Ovary (tissue), 9 donors: Measurements from ENCODE around the gene NBPF3. TPM values are rescaled to one million over a fixed set of nuclear protein-coding genes. Genes with fewer than 3 reads are reported as not detected.
"Not testable (repeated sequence)": the region's sequence is repeated elsewhere in the genome, so short reads cannot be mapped to it uniquely, and the experiment has no call there.

Experiments
- DNase-seq, 5 donors: peaks; one replicate each; pipeline ENCODE4 v3.0.0-alpha.2; 2019 to 2020
- H3K27ac ChIP-seq, 2 donors: fragments of 200-600 bp; one replicate each; pipeline versions ENCODE4 v1.5.1 to v1.8.0; 2019 to 2022
- H3K27me3 ChIP-seq: fragments of 200-600 bp; one replicate; pipeline ENCODE4 v1.8.0; 2022
- H3K36me3 ChIP-seq: fragments of 200-600 bp; sonication (generic); one replicate; pipeline ENCODE4 v1.5.1; 2019
- H3K4me1 ChIP-seq: one replicate; pipeline ENCODE4 v1.8.1; 2013; ENCODE audit warnings: mild to moderate bottlenecking, moderate library complexity; ENCODE audit not compliant: insufficient read depth
- H3K4me3 ChIP-seq: fragments of 200-600 bp; sonication (generic); one replicate; pipeline ENCODE4 v1.5.1; 2017
- H3K9me3 ChIP-seq, 2 donors: fragments of 200-600 bp in 1 of 2; sonication (generic) in 1 of 2; one replicate each; pipeline versions ENCODE4 v1.5.1 to v1.8.1; 2013 to 2019; ENCODE audit warnings: mild to moderate bottlenecking in 1 of 2, moderate library complexity in 1 of 2
- CTCF ChIP-seq, 3 donors: fragments of 450-650 bp in 2 of 3; fragments of 200-600 bp in 1 of 3; IDR thresholded peaks; one replicate each; pipeline versions ENCODE4 v1.5.1 to v1.8.0; 2016 to 2022; ENCODE audit warnings: antibody characterized with exemption in 3 of 3, mild to moderate bottlenecking in 1 of 3
- EP300 ChIP-seq: sonication (generic); formaldehyde crosslinking; IDR thresholded peaks from one replicate; pipeline ENCODE4 v1.6.1; 2017; ENCODE audit warnings: antibody characterized with exemption
- POLR2A ChIP-seq: fragments of 450-650 bp; IDR thresholded peaks from one replicate; pipeline ENCODE4 v1.6.1; 2017; ENCODE audit warnings: antibody characterized with exemption, mild to moderate bottlenecking, moderate library complexity
- WGBS, 3 donors: extraction: QIAGEN DNeasy Blood & Tissue Kit in 1 of 3; methylation state at CpG; one replicate each; pipeline versions ENCODE4 v1.1.5 to v1.1.7; 2013 to 2017; 5-methylcytosine and 5-hydroxymethylcytosine counted together
- intact Hi-C, 4 donors: fragments of 100-400 bp; cut with DNase I; formaldehyde crosslinking; loops; one replicate each; pipeline versions ENCODE4 v1.11.0 to v1.15.1; 2022 to 2023
- polyA plus RNA-seq, 2 donors: library from polyadenylated mRNA; stranded (reverse); fragments of 200-250 nt in 1 of 2; fragments of 350-450 nt in 1 of 2; fragmentation: Illumina TruSeq in 1 of 2; extraction: RNeasy Lipid Tissue Mini Kit (QIAGEN cat#74804) in 1 of 2; gene quantifications; one replicate each; pipeline ENCODE4 v1.2.3, GENCODE V29; 2013 to 2014
- total RNA-seq, 7 donors: library from RNA; depleted of rRNA in 2 of 7; stranded (reverse); fragments of >200 nt in 2 of 7; fragmentation: NEBNext Ultra II Directional in 3 of 7; extraction: Animal tissue kit (Norgen Biotek cat#: 25700) in 3 of 7; gene quantifications; one replicate each; pipeline versions ENCODE4 v1.1.0 to v1.2.4, GENCODE V29; 2016 to 2023
- donor health status: DM: no; HTN: no; CAD: no; lungs with moderate emphysema.
- donor health status: DM: no; HTN: no; CAD: no.
- donor health status: Bipolar disorder and iron deficiency.
- donor health status: DM: yes; HTN: yes; CAD: no.
- donor health status: DM: no; HTN: no; CAD: no.
- donor health status: DM: yes; HTN: yes; CAD: no.

The NBPF3 gene
- total and polyA plus RNA-seq, 9 donors, result 4.2 to 11.1 (median 8.8) TPM

DNA sequence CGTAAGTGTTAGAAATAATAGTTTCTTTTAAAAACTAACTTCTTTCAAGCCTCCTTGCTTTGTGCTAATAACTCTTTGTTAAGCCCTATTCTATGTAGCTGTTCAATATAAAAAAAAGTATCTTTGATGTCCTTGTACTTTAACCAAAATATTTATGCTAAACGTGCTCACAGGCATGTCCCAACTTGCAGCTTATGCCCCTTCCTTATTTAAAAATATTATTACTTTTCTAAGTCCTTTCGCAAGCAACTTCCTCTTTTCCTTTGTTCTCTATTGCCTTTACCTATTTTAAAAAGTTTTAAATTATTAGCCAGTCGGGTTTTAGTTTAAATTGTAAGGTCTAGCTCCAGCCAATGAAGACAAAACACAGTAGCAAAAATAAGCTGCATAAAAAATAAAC is 43.4 kb upstream of the NBPF3 start:
- intact Hi-C loops, result no loop called here
- DNase-seq, result no peak
- H3K4me3 ChIP-seq, result no peak overlapping the region
- no peaks in the 10 kb centered on the region for H3K36me3 ChIP-seq
- TF ChIP-seq CTCF (IDR thresholded peaks at IDR 0.05), result no peak
- no peak for TF ChIP-seq EP300
- no peak for TF ChIP-seq POLR2A
- 16 to 34% (median 23%) methylated on average over 4 of the region's 4 CpGs for WGBS, 3 donors
- no peak overlapping the region for H3K27ac ChIP-seq
- H3K27me3 ChIP-seq, result no peaks in the 10 kb centered on the region
- H3K4me1 ChIP-seq, result no peaks in the 10 kb centered on the region
- no peaks in the 10 kb centered on the region for H3K9me3 ChIP-seq

DNA sequence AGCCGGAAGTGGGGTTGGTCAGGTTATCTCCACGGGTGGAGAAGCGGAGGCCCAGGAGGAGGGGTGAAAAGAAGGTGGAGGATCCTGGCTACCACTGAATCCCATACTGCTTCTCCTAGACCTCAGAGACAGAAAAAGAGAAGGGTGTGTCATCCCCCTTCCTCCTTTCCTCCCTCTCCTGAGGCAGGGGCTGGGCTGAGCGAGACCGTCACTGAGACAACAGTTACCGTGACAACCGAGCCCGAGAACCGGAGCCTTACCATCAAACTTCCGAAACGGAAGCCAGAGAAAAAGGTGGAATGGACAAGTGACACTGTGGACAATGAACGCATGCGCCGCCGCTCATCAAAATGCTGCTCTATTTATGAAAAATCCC is 42.1 kb upstream of the NBPF3 start:
- no peak for TF ChIP-seq POLR2A
- TF ChIP-seq EP300, result no peak
- no peak for TF ChIP-seq CTCF (IDR thresholded peaks at IDR 0.05)
- Histone ChIP-seq H3K9me3 (no peaks in the 10 kb centered on the region), H3K36me3 (no peaks in the 10 kb centered on the region), H3K27ac (no peak overlapping the region), H3K4me3 (no peak overlapping the region), H3K4me1 (no peaks in the 10 kb centered on the region), H3K27me3 (no peaks in the 10 kb centered on the region)
- DNase-seq, result no peak
- intact Hi-C loops, result no loop called here
- 40 to 49% (median 44%) methylated on average over 15 of the region's 15 CpGs for WGBS, 3 donors

- H3K4me3 ChIP-seq, H3K27me3 ChIP-seq, H3K9me3 ChIP-seq, intact Hi-C loops, DNase-seq, H3K36me3 ChIP-seq, H3K27ac ChIP-seq, H3K4me1 ChIP-seq: not testable (repeated sequence)
- 84 to 87% (median 85%) methylated on average over 9 of the region's 9 CpGs for WGBS, 3 donors
Observed at GRCh38 chr1:21401726-21402346, 38.1 kb upstream of the NBPF3 start.

GRCh38 chr1:21406659-21407058 is 33.3 kb upstream of the NBPF3 start:
- WGBS, 3 donors, result 46 to 59% (median 55%) methylated on average over 2 of the region's 2 CpGs

GRCh38 chr1:21409897-21410296 is 30.0 kb upstream of the NBPF3 start:
- H3K36me3 ChIP-seq, intact Hi-C loops, H3K27ac ChIP-seq, DNase-seq, H3K27me3 ChIP-seq, H3K4me3 ChIP-seq, H3K4me1 ChIP-seq, H3K9me3 ChIP-seq: not testable (repeated sequence)
- WGBS, 3 donors, result 30 to 38% (median 33%) methylated on average over 3 of the region's 3 CpGs

More at GRCh38 chr1:21406659-21407058, 33.3 kb upstream of the NBPF3 start:
- no peak overlapping the region for H3K27ac ChIP-seq
- H3K4me3 ChIP-seq, result no peak overlapping the region
- no peaks in the 10 kb centered on the region for H3K36me3 ChIP-seq
- H3K9me3 ChIP-seq, result no peaks in the 10 kb centered on the region
- no peak for DNase-seq
- H3K27me3 ChIP-seq, result no peaks in the 10 kb centered on the region
- TF ChIP-seq CTCF (IDR thresholded peaks at IDR 0.05), result no peak
- no peak for TF ChIP-seq POLR2A
- no peak for TF ChIP-seq EP300
- intact Hi-C loops, result no loop called here
- no peaks in the 10 kb centered on the region for H3K4me1 ChIP-seq
